Suppressor macrophage treated with lipopolysaccharide for 4 hours (primary cell): ENCODE measurements around the gene DLG4.
A peak's percentile ranks its signal among the peaks of the same experiment; 100 is the strongest.
"Not testable (repeated sequence)": the region's sequence is repeated elsewhere in the genome, so short reads cannot be mapped to it uniquely, and the experiment has no call there.

Experiments used
- DNase-seq: peaks from one replicate; pipeline ENCODE4 v3.0.0-alpha.2; 2020

DLG4 gene

DNA sequence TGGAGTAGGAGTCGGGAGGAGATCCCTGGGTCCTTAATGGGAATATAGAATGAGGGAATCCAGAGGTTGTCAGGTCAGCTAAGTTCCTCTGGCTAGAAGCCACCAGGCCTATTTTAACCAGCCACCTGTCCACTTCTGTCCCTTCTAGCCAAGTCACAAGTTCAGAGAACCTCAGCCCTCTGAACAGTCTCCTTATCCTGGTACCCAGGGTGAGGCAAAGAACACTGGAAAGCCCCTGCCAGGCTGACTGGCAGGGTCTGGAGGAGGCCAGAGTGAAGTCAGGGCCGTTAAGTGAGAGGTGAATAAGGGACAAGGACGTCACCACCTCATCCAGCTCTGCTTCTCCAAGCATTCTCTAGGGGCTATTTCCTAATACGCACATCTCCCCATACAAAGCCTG, 29.2 kb upstream of the DLG4 start:
- DNase-seq = no peak

DNA sequence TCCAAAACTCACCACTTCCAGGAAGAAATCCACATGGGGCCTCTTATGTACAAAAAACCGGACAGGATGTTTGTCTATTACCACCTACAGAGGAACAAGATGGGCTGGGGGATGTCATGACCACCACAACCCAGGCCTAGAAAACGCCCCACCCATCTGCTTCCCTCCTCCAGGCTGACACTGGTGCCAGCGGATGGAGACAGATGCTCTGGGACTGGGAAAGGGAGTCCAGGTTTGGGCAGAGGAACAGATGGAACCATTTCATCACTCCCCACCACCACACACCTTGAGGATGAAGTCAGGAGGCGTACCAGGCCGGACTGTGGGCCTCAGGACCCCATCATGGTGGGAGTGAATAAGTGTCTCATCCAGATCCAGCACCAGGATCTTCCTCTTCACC, 27.1 kb upstream of the DLG4 start:
- no peak for DNase-seq

DNA sequence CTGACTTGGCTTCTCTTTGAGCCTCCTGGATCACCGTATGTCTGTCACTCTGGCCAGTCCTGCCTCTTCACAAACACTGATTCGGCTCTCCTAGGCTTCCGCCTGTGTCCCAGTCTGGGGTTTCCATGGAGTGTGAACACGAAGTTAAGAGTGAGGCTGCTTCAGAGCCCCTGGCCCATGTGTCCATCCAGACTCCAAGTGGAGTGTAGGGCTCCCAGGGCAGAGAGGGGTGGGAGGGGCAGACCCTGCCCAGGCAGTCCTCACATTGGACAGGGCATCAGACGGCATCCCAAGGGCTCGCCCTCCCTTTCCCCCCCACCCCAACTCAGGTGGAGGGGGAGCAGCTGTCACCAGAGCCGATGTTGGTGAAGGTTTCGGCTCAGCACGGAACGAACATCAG, 24.2 kb upstream of the DLG4 start:
- not testable (repeated sequence) for DNase-seq

DNA sequence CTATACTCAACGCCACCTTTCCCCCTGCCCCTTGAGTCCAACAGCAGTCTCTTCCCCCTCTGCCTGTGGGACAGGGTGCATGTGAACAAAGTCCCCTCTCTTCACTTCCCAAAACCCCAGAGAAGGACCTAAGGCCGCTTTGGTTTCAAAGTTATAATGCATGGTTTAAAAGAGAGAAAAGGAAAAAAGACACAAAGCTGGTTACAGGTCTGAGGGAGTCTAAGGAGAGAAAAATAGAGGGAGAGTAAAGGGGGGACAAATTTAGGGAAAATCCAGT, 23.8 kb upstream of the DLG4 start:
- DNase-seq = no peak

DNA sequence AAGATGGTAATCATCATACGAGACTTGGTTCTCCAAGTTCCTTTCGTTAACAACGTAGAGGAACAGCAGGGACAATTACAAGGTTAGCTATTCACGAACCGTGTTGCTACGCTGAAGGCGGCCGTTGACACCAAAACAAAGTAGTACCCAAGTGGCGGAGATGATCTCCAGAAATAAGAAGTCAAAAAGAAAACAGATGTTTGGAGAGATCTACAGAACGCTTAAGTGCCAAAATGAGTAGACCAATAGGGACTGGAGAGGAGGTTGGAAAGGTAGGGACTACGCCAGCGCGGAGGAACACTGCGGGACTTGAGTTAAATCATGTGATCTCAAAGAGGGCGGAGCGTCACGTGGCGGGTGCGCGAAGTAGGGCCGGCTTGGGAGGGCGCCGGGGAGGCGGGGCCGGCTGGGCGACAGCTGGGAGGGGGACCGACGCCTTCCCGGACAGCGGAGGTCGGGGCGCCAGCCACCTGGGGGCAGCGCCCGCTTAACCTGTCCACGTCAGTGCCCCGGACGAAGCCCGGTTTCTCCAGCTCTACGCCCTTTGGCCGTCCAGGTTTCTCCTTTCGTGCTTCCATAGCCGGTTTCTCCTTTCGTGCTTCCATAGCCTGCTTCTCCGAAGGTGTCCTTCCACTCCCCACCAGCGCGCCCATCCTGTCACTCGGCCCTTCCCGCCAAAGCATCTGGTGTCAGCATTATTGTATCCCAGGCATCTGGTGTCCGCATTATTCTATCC, 23.2 kb upstream of the DLG4 start:
- DNase-seq = peak; percentile 96

DNA sequence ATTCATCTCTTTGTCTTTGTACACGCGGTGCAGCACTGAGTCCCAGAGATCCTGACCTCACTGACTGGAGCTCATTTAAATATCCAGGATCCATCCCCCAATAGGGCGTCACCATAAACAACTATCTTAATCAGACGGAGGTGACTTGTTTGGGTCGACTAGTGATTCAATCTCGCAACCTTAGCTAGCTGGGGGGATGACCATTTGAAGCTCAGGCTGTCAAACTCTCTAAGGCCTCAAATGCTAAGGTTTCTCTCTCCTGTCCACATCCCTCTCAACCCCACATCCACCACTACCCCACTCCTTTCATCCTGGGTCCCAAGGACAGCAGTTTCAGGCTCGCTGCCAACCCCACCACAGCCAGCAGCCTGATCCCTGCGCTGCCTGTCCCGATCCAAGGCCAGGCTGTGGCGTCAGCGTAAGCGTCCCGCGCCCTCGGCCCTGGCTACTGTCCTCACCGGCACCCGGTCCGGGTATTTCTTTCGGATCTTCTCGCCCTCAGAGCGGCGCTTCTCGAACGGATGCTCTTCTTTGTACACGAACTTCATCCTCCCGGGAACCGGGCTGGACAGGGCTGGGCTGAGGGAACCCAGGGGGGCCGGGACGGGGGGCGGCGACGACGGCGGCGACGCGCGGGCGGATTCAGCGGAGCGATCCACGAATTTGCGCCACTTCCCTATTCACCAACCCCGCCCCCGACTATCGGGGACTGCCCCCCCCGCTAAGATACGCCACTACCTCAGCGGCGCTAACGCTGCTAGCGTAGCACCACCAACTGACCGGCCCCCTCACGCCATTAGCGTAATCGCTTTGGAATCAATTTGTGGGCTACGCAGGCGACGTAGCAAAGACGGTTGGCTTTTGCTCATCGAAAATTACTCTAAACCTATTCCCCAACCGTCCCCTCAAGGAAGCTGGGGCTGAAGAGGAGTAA, 22.4 kb upstream of the DLG4 start, which contains the start of gene GABARAP:
Gene GABARAP (minus strand): TSS at position 667 of the 934 bp plus-strand sequence. CDS start 119 bp downstream, at position 548.
- peak; percentile 97 for DNase-seq

DNA sequence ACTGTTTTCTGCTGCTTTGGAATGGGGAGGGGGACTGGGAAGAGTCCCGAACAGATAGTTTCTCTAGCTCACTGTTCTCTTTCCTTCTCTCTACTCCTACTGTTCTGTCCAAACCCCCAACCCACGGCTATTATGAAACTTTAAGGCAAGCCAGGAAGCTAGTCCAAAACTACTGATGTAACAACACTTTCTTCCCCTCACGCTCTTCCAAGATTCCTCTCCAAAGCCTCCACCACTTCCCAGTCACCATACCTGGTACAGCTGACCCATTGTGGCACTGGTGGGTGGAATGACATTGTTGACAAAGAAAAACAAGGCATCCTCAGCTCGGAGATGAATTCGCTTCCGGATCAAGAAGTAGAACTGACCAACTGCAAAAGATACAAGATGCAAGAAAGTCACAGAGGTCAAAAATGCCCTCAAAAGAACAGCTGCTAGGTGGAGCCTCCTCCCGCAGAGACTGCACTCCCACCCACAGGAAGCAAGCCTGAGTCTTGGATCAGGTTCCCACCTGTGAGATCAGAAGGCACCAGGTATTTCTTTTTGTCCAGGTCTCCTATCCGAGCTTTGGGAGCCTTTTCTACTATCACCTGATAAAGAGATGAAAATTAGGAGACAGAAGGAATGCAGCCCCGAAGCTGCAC, 21.6 kb upstream of the DLG4 start:
- peak; percentile 33 for DNase-seq

DNA sequence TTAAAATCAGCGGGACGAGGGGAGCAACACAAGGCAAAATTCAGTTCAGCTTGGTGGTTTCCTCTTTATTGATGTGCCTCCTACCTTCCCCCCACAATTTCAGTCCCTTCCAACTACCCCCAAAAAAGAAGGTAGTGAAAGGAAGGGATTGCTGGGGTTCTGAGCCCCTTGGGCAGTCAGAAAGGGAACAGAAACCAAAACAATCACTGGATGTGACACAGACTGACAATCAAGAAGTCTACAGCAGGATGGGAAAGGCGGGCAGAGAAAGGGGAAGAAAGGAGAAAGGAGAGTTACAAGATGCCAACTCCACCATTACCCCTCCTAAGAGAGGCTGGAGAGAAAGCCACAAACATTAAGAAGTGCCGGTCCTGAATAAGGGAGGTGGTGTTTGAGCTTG, 20.7 kb upstream of the DLG4 start:
- DNase-seq = peak; percentile 78

DNA sequence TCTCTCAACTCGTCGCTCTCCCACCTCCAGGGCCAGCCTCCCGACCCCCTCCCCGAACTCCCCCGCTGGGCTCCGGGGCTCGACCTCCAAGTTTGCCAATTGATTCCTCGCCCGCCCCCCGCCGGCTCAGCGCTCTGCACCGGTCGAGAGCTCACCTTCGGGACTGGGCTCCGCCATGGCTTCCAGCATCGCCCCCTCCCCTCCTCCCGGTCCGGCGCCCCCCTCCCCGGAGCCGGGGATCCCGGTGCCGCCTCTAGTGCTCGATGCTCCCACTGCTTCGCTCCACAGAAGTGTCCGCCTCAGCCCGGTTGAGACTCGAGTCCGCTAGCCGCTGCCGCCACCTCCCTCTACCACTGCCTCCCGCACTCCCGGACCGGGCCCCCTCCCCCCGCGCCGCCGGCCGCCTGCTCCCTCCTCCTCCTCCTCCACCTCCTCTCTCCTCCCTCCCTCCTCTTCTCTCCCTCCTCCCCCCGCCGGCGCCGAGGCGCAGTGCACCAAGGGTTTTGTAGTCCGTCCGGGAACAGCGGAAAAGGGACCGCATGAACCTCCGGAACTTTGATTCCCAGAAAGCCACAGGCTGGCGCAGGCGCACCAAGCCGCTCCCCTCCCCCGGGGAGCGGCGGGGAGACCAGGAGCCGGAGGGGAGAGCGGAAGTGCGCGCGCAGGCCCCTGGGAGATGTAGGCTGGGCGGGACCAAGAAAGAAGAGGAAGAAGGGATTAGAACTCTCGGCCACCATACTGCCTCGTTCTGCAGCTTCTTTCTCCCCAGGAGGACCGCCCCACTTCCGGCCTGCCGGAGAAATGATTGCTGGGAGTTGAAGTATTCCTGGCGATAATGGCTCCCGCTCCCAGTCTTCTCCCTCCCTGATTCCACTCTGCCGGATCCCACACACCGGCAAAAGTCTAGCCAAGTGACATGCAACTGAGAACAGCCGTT, 19.7 kb upstream of the DLG4 start, which contains the start of gene PHF23:
Gene PHF23 (minus strand): TSS at position 367 of the 937 bp plus-strand sequence. CDS start 178 bp downstream, at position 189.
- DNase-seq = peak; percentile 100

DNA sequence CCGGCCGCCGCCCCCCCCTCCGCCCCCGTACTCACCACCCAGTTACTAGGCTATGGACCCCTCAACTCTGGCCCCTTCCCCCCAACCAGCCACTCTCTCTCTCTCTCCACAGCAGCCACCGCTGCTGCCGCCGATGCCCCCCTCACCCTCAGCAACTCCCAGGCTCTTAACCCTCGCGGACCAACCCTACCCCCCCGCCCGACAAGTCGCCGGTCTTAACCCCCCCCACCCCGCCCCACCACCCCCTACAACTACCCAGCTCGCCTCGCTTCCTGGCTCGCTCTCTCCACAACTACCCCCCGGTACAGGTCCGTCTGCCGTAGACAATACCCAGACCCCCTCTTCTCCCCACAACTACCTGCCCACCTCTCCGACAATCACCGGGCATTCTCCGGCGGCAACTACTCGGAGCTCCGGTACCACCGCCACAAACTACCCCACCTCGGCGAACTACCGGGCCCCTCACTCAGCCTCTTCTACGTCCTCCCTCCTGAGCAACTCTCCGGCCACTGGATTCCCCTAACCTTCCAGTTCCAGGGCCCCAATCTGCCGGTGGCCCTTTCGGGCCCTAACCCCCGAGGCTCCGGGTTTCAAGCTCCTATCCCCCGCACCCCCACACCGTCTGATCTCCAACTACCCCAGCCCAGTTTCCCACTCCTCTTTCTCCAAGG, 18.9 kb upstream of the DLG4 start:
- peak; percentile 36 for DNase-seq

DNA sequence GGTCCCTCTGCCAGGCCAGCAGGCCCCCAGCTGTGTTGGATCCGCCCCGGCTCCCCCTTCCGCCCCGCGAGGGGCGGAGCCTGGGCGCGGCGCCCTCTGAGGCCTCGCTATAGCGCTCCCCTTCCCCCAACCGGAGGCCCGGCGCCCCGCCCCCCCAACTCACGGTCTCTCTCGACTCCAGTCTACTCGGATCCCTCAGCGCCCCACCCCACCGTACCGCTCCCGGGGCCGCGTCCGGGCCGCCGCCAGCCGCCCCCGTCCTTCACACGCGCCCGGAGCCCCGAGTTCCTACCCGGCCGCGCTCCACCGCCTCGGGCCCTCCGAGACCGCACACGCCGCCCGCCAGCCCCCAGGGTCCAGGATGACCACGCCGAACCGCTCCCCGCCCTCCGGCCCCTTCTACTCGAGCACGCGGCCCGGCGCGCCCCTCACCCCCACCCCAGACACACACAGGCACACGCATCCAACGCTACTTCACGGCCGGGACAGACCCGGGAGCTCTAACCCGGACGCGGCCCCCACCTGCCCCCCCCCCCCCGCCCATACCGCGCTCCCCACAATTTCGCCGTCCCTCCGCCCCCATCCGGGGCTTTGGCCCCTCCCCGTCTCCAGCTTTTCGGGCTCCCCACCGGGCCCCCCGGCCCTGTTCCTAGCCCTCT, 18.3 kb upstream of the DLG4 start:
- DNase-seq = peak; percentile 68

DNA sequence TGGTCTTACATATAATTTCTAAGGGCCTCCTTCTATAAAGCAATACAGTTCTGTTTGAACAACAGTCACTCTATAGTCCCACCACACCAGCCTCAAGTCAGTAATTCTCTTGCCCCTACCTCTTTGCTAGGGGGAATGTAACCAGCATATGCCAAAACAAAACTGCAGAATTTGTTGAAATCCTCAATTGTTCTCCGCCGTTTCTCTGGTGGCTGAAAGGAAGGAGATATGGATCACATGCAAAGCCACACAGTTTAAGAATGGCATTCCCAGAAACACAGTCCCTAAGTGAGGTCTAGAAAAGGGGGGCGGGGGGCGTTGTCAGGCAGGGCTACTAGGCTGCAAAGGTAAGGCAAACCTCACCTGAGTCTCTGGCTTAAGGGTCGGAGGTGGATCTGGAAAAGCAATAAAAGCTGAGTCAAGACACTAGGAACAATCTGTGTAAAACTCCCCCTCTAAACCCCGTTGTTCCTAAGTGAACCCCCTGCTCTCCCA, 17.7 kb upstream of the DLG4 start:
- no peak for DNase-seq

DNA sequence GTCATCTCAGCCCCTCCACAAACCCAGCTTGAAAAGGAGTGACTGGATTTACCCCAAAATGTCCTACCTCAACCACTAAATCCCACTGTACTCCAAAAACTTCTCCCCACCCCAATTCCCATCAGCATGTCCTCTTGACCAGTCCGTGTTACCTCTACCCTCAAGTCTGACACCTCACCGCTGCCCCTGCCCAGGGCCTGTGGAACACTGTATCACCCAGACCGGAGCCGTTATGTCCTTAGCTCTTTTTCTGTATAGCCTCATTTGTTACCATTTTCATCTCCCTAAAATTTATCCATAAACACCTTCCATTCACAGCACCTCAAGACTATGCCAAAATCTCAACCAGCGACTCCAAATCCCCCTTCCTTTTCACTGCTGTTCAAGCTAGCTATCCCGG, 17.2 kb upstream of the DLG4 start:
- DNase-seq = no peak

DNA sequence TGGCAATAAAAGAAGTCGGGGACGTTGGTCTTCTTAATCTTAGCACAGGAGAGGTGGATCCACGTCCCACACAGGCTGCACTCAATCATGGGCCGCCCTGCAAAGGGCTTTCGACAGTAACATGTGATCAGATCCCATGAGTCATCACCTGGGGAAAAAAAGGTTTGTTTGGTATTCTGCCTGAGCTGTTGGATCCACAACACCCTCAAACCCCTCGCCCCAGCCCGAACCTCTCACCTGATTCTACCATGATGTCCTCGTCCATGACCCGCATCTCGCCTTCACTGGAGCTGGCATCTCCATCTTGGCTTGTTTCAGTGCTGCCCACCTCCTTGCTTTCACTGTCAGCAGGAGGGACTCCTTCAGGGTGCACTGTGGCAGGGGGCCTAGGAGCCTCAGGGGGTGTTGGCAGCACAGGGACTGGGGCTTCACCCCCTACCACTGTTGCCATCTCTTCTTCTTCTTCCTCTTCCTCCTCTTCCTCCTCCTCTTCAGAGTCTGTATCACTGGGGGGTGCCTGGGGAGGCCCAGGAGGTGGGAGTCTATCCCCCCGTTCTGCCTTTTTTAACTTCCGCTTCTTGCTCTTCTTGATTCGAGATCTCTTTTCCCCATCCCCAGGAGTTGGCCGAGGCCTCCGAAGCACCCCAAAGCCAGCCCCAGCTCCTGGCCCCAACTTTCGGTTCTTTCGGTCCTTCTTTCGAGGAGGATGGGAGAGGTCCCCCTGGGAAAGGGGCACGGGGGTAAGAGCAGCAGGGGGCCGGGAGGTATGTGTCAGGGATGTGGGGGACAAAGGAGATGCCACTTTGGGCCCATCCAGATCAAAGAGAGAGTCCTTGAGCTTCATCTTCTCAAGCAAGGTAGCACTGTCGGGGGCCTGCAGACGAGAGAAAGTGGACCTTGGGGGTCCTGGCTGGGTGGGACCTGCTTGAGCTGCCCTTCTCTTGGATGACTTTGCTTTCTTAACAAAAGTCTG, 16.3 kb upstream of the DLG4 start:
- no peak for DNase-seq

DNA sequence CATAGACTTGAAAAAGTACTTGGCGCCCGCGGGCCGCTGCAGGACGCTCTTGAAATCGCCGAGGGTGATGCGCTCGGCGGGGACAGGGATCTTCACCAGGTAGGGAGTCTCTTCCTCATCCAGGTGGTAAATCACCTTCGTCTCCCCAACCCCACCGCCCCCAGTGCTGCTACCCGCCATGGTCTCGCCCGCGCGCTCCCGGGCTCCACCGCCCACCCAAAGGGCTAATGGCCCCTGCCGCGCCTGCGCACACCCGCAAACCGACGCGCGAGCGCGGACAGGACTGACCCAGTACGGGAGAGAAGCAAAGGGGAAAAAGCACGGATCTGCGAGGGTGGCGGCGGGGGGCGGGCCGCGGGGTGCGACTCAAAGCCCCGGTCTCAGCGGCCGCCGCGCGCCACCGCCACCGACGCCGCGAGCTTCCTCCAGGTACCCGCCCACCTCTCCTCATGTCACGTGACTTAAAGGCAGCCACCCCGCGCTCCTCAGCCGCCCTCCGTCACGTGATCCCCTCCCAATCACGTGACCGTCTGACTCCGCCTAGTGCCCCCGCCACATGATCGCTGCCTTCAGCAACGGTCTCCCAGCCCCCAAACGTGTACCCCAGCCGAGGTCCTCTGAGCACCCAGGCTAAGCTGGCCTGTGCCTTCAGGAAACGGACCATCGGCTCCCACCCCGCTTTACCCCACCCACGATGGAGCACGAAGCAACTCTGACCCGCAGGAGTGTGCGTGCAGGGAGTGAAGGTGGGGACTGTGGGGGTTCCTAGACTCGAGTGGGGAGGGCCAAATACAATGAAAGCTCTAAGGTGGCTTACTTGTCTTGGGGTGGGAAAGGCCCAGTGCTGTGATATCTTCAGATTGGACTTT, 14.7 kb upstream of the DLG4 start, which contains the start of gene DVL2:
Gene DVL2 (minus strand): TSS at position 435 of the 869 bp plus-strand sequence. CDS start 255 bp downstream, at position 180.
- peak; percentile 94 for DNase-seq

DNA sequence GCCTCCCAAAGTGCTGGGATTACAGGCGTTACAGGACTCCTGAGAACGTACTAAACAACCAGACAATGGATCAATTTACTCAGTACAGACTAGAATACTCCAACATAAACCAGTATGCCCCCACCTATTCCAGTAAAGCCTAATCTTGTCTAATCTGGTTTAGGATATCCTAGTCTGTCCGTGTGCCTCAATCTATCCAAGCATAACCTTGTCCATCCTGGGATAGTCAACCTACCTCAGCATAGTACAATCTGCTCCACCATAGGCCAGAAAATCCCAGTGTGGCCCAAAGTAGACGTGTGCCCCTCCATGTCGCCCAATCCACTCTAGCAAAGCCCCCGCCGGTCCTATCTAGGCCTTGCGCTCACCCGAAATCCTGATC, 14.1 kb upstream of the DLG4 start:
- no peak for DNase-seq

DNA sequence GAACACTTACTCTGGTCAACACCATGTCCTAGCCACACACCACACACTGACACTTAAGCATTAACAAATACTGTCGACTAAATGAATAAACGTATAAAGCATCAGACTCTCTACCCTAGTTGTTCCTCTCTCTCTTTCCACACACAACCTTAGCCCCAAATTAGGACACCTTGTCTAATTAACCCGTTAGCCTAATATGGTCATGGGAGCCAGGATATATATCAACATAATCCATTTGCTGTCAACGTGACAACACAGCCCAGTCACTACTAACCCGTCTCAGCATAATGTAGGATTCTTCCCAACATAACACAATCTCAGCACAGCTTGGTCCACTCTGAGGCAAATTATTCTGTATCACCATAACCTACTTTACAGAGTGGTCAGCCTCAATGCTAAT, 12.5 kb upstream of the DLG4 start:
- DNase-seq = no peak

DNA sequence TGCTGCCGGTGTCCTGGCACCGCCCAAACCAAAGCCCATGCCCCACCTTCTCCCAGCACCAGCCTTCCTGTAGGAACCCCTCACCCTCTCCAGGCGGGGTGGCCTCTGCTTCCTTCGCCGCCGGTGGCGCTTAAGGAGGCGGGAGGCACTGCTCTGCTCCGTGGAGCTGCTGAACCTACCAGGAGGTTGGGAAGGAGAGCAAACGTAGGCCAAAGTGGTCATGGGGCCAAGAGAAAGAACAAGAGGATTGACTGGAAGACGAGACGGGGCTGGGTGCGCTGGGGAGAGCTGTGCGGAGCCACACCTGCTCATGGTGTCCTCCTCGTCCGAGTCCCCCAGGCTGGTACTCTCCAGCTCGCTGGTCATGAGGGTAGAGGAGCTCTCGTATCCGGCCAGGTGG, 9.9 kb upstream of the DLG4 start:
- no peak for DNase-seq

DNA sequence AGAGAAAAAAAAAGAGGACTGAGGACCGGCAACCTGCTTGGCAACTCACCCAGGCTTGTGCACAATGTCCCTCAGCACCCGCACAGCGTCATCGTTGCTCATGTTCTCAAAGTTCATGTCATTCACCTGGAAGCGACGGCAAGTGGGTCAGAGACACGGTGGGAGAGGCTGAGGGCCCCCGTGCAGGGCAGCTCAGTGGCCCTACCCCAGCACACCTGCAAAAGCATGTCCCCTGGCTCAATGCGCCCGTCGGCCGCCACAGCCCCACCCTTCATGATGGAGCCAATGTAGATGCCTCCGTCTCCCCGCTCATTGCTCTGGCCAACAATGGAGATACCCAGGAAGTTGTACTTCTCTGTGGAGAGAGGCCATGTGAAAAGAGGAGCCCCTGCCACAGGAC, 9.3 kb upstream of the DLG4 start:
- no peak for DNase-seq
